Activated CD4-positive, CD25-positive, alpha-beta regulatory T cell treated with anti-CD3 and anti-CD28 coated beads, Interleukin-2, amount 50 U/mL, for 16 hours (primary cell): ENCODE data around the gene OR5B21.

Source experiments
- DNase-seq: peaks from one replicate; pipeline ENCODE4 v3.0.0-alpha.2; 2020; ENCODE audit warnings: low read depth, low spot score

Gene OR5B21

GRCh38 chr11:58508005-58508404, at the start of gene OR5B21:
OR5B21 (minus strand) TSS chr11:58508105; CDS start chr11:58508105, 0 bp downstream.
- DNase-seq = no peak

GRCh38 chr11:58549644-58550043, 41.7 kb upstream of the OR5B21 start:
- DNase-seq = no peak

- no peak for DNase-seq
Measured at GRCh38 chr11:58546841-58547240, 38.9 kb upstream of the OR5B21 start.

- DNase-seq = no peak
Measured at GRCh38 chr11:58531865-58532341, 24.0 kb upstream of the OR5B21 start.

- no peak for DNase-seq
Measured at GRCh38 chr11:58530236-58530635, 22.3 kb upstream of the OR5B21 start.

- DNase-seq = no peak
Measured at GRCh38 chr11:58527429-58527828, 19.5 kb upstream of the OR5B21 start.

GRCh38 chr11:58526721-58527120, 18.8 kb upstream of the OR5B21 start:
- DNase-seq = no peak

GRCh38 chr11:58525037-58525614, 17.2 kb upstream of the OR5B21 start:
- no peak for DNase-seq

GRCh38 chr11:58524232-58525036, 16.5 kb upstream of the OR5B21 start:
- DNase-seq = no peak

GRCh38 chr11:58513747-58514367, 6.0 kb upstream of the OR5B21 start:
- no peak for DNase-seq

GRCh38 chr11:58511636-58512035, 3.7 kb upstream of the OR5B21 start:
- no peak for DNase-seq

- DNase-seq = no peak
Measured at GRCh38 chr11:58509748-58510147, 1.8 kb upstream of the OR5B21 start.

- DNase-seq = no peak
Measured at GRCh38 chr11:58508814-58509213, 909 bp upstream of the OR5B21 start.

GRCh38 chr11:58507355-58507754, 550 bp downstream of the OR5B21 start:
- no peak for DNase-seq

GRCh38 chr11:58506935-58507334, 970 bp downstream of the OR5B21 start:
- no peak for DNase-seq

- DNase-seq = no peak
Measured at GRCh38 chr11:58505849-58506248, 2.1 kb downstream of the OR5B21 start.

- no peak for DNase-seq
Measured at GRCh38 chr11:58504232-58504631, 3.7 kb downstream of the OR5B21 start.

- DNase-seq = no peak
Measured at GRCh38 chr11:58503361-58503856, 4.5 kb downstream of the OR5B21 start.

- DNase-seq = no peak
Measured at GRCh38 chr11:58502004-58502403, 5.9 kb downstream of the OR5B21 start.

- no peak for DNase-seq
Measured at GRCh38 chr11:58498464-58498863, 9.4 kb downstream of the OR5B21 start.

- DNase-seq = no peak
Measured at GRCh38 chr11:58497951-58498350, 10.0 kb downstream of the OR5B21 start.

GRCh38 chr11:58495906-58496305, 12.0 kb downstream of the OR5B21 start:
- no peak for DNase-seq

GRCh38 chr11:58494101-58494500, 13.8 kb downstream of the OR5B21 start:
- DNase-seq = no peak
